ENCODE results near the gene HNRNPUL1. TPM values are rescaled to one million over a fixed set of nuclear protein-coding genes. Genes with fewer than 3 reads are reported as not detected.

HNRNPUL1 gene
- total and polyA plus RNA-seq, 9 of the 15 experiments (the other 6 are each of a cell fraction or from before 2014, with no cell fraction given), result 7.3 to 211 (median 85.0) TPM

DNA sequence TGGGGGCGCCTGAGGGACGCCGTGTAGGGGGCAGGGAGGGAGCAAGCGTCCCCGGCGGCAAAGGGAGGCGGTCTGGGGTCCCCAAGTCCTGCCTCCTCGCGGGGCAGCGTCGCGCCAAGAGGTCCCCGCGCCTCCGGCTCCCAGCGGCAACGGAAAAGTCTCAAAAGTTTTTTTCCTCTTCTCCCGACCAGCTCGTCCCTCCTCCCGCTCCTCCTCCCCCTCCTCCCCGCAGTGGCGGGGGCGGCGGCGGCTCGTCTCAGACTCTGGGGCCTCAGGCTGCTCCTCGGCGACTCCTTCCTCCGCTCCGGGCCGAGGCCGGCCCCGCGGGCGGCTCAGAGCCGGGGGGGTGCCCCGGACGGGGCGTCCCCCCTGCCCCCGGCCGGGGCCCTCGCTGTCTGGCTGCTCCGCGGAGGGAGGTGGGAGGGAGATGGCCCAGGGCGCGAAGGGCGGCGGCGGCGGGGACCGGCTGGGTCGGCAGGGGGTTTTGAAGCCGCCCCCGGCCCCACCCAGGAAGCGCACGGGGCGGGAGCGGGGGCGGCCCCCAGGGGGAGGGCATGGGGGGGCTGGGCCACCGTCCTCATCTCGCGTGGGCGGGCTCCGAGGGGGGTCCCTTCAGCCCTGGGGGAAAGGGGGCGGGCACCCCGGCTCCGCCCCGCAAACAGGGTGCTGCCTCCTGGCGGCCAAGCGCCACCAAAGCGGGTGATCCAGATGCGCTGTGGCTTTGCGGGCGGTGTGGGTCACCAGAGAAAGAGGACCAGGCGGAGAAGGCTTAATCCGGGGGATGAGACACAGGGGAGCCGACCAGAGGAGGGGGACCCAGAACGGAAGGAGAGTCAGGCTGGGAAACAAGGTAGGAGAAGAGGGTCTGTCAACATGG, 89.5 kb downstream of the HNRNPUL1 start, which contains the start of gene TGFB1 (continued):
- TF ChIP-seq MAFF (IDR thresholded peaks at IDR 0.05; ENCODE audit: low read length) (no peak), NCOA2 (IDR thresholded peaks at IDR 0.05; ENCODE audit: partially characterized antibody in 2 of 2) (no peak), ZNF77 (CRISPR knock-in tag; IDR thresholded peaks at IDR 0.05) (no peak), ZNF589 (CRISPR knock-in tag; IDR thresholded peaks at IDR 0.05; ENCODE audit: low read depth) (no peak), U2AF2 (optimal IDR thresholded peaks at IDR 0.05; ENCODE audit: low read depth, low read length) (no peak), ZNF347 (CRISPR knock-in tag; IDR thresholded peaks at IDR 0.05; ENCODE audit: low read depth) (no peak), CREB1 (IDR thresholded peaks at IDR 0.05) (no peak; the same call in 1 of the 2 replicates), CREB1 (CRISPR knock-in tag; IDR thresholded peaks at IDR 0.05) (no peak; the same call in 1 of the 2 replicates), WHSC1 (IDR thresholded peaks at IDR 0.05; ENCODE audit: low read length) (no peak), RBM39 (optimal IDR thresholded peaks at IDR 0.05; ENCODE audit: low read depth, low read length) (peak; percentile 78), IFI16 (CRISPR knock-in tag; IDR thresholded peaks at IDR 0.05) (no peak), JUN (IDR thresholded peaks at IDR 0.05; ENCODE audit: borderline replicate concordance, low read depth, low read length) (peak; percentile 17; the same call in 1 of the 2 replicates), JUN (CRISPR knock-in tag; IDR thresholded peaks at IDR 0.05; ENCODE audit: borderline replicate concordance) (no peak), ZNF561 (CRISPR knock-in tag; conservative IDR thresholded peaks at IDR 0.05) (no peak), ZNF134 (CRISPR knock-in tag; conservative IDR thresholded peaks at IDR 0.05) (no peak), ZNF133 (CRISPR knock-in tag; IDR thresholded peaks at IDR 0.05) (no peak), NR2F6 (CRISPR knock-in tag; IDR thresholded peaks at IDR 0.05) (no peak)
- TF ChIP-seq, protein P1, sequence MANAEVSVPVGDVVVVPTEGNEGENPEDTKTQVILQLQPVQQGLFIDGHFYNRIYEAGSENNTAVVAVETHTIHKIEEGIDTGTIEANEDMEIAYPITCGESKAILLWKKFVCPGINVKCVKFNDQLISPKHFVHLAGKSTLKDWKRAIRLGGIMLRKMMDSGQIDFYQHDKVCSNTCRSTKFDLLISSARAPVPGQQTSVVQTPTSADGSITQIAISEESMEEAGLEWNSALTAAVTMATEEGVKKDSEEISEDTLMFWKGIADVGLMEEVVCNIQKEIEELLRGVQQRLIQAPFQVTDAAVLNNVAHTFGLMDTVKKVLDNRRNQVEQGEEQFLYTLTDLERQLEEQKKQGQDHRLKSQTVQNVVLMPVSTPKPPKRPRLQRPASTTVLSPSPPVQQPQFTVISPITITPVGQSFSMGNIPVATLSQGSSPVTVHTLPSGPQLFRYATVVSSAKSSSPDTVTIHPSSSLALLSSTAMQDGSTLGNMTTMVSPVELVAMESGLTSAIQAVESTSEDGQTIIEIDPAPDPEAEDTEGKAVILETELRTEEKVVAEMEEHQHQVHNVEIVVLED (CRISPR knock-in tag; IDR thresholded peaks at IDR 0.05), result no peak
- TF ChIP-seq, protein P2, sequence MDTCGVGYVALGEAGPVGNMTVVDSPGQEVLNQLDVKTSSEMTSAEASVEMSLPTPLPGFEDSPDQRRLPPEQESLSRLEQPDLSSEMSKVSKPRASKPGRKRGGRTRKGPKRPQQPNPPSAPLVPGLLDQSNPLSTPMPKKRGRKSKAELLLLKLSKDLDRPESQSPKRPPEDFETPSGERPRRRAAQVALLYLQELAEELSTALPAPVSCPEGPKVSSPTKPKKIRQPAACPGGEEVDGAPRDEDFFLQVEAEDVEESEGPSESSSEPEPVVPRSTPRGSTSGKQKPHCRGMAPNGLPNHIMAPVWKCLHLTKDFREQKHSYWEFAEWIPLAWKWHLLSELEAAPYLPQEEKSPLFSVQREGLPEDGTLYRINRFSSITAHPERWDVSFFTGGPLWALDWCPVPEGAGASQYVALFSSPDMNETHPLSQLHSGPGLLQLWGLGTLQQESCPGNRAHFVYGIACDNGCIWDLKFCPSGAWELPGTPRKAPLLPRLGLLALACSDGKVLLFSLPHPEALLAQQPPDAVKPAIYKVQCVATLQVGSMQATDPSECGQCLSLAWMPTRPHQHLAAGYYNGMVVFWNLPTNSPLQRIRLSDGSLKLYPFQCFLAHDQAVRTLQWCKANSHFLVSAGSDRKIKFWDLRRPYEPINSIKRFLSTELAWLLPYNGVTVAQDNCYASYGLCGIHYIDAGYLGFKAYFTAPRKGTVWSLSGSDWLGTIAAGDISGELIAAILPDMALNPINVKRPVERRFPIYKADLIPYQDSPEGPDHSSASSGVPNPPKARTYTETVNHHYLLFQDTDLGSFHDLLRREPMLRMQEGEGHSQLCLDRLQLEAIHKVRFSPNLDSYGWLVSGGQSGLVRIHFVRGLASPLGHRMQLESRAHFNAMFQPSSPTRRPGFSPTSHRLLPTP (IDR thresholded peaks at IDR 0.05; ENCODE audit: borderline replicate concordance, extremely low read depth, insufficient read length), result no peak
- TF ChIP-seq, protein P3, sequence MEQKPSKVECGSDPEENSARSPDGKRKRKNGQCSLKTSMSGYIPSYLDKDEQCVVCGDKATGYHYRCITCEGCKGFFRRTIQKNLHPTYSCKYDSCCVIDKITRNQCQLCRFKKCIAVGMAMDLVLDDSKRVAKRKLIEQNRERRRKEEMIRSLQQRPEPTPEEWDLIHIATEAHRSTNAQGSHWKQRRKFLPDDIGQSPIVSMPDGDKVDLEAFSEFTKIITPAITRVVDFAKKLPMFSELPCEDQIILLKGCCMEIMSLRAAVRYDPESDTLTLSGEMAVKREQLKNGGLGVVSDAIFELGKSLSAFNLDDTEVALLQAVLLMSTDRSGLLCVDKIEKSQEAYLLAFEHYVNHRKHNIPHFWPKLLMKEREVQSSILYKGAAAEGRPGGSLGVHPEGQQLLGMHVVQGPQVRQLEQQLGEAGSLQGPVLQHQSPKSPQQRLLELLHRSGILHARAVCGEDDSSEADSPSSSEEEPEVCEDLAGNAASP (IDR thresholded peaks at IDR 0.05), result no peak
- TF ChIP-seq, protein P4, sequence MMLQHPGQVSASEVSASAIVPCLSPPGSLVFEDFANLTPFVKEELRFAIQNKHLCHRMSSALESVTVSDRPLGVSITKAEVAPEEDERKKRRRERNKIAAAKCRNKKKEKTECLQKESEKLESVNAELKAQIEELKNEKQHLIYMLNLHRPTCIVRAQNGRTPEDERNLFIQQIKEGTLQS (IDR thresholded peaks at IDR 0.05), result no peak
- TF ChIP-seq, protein P4 (CRISPR knock-in tag; conservative IDR thresholded peaks at IDR 0.05), result no peak
- TF ChIP-seq, protein P5, sequence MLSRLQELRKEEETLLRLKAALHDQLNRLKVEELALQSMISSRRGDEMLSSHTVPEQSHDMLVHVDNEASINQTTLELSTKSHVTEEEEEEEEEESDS (CRISPR knock-in tag; IDR thresholded peaks at IDR 0.05), result no peak

All from K562 (cell line).